K562 (cell line): ENCODE measurements around the gene KCNK1. TPM values are rescaled to one million over a fixed set of nuclear protein-coding genes. Genes with fewer than 3 reads are reported as not detected.
A peak's percentile ranks its signal among the peaks of the same experiment; 100 is the strongest.

Source experiments
- ATAC-seq: fragments of 200-7000 bp; cut with Tn5 transposase; 3 replicates; pipeline ENCODE4 v1.9.1; 2020; ENCODE audit warnings: moderate library complexity
- BruUV-seq: library from RNA; stranded (reverse); fragments of 400-500 nt; replicated peaks from 2 replicates; lab custom pipeline; 2021; lab: Mats Ljungman, UMichigan
- CTCF ChIA-PET: fragments of 300-600 bp; formaldehyde crosslinking; extraction: SDS; loops from one replicate; lab custom pipeline; 2021; ENCODE audit warnings: low intra/inter-chr PET ratio; lab: Yijun Ruan, JAX
- POLR2A ChIA-PET: fragments of 300-600, 350-650 bp; sonication (Branson Sonifier 250); formaldehyde crosslinking; extraction: SDS; loops from one replicate; lab custom pipeline; 2021; ENCODE audit warnings: antibody characterized with exemption, inconsistent platforms; lab: Yijun Ruan, JAX
- DNase-seq, 4 experiments: peaks; one replicate each; pipeline versions ENCODE4 v3.0.0 to v3.0.0-alpha.2; 2011 to 2018; ENCODE audit warnings: low spot score in 3 of 4, mixed read lengths in 3 of 4; ENCODE audit errors: extremely low read depth in 1 of 4
- FAIRE-seq: peaks from 2 replicates; lab custom pipeline; 2011; peaks lifted over from hg19 to GRCh38; lab: Jason Lieb, UNC
- H2AFZ ChIP-seq: 2 replicates; pipeline ENCODE4 v1.6.0; 2011; ENCODE audit warnings: low read depth, low read length, control low read depth, inconsistent platforms
- H3K27ac ChIP-seq: fragments of 200-600 bp; 3 replicates; pipeline ENCODE4 v1.8.0; 2011; ENCODE audit warnings: low read depth, mild to moderate bottlenecking, control low read depth, inconsistent platforms, low read length, moderate library complexity, mixed read lengths; ENCODE audit errors: extremely low read depth
- H3K27me3 ChIP-seq, 2 experiments: fragments of 300-600 bp in 1 of 2; 2 replicates in 1 of 2; 3 replicates in 1 of 2; pipeline versions ENCODE4 v1.6.0 to v1.8.0; 2011; ENCODE audit warnings: inconsistent platforms in 2 of 2, low read length in 2 of 2, mild to moderate bottlenecking in 1 of 2, mixed read lengths in 1 of 2, moderate library complexity in 1 of 2; ENCODE audit not compliant: control insufficient read depth in 2 of 2, insufficient read depth in 2 of 2
- H3K36me3 ChIP-seq: fragments of 300-600 bp; 3 replicates; pipeline ENCODE4 v1.8.0; 2011; ENCODE audit warnings: mild to moderate bottlenecking, low read length, inconsistent platforms; ENCODE audit not compliant: control insufficient read depth, insufficient read depth
- H3K4me1 ChIP-seq, 2 experiments: fragments of 200-600 bp in 1 of 2; replicated peaks in 1 of 2; 2 replicates in 1 of 2; 3 replicates in 1 of 2; pipeline versions ENCODE4 v1.5.1 to v1.8.0; 2011; ENCODE audit warnings: inconsistent platforms in 2 of 2, low read length in 2 of 2, mild to moderate bottlenecking in 1 of 2, mixed read lengths in 1 of 2, moderate library complexity in 1 of 2; ENCODE audit not compliant: control insufficient read depth in 2 of 2, insufficient read depth in 2 of 2
- H3K4me2 ChIP-seq: 2 replicates; pipeline ENCODE4 v1.6.1; 2011; ENCODE audit warnings: low read length, control low read depth, inconsistent platforms, mixed read lengths; ENCODE audit not compliant: insufficient read depth
- H3K4me3 ChIP-seq: fragments of 200-600 bp; sonication (generic), shearing (Covaris generic); 2 replicates; pipeline ENCODE4 v1.5.1; 2016; ENCODE audit warnings: control low read depth, inconsistent platforms
- H3K79me2 ChIP-seq: fragments of 200-600 bp; 3 replicates; pipeline ENCODE4 v1.8.0; 2011; ENCODE audit warnings: low read length, inconsistent platforms; ENCODE audit not compliant: control insufficient read depth, insufficient read depth
- H3K9ac ChIP-seq, 2 experiments: 2 replicates each; pipeline versions ENCODE4 v1.6.0 to v1.6.1; 2011; ENCODE audit warnings: low read depth in 2 of 2, low read length in 2 of 2, control low read depth in 1 of 2, inconsistent platforms in 1 of 2, mild to moderate bottlenecking in 1 of 2, mixed read lengths in 1 of 2; ENCODE audit not compliant: insufficient read depth in 1 of 2
- H3K9me1 ChIP-seq: one replicate; pipeline ENCODE4 v1.6.0; 2011; ENCODE audit warnings: inconsistent platforms, mild to moderate bottlenecking, low read length, moderate library complexity; ENCODE audit not compliant: control insufficient read depth, insufficient read depth
- H3K9me3 ChIP-seq: replicated peaks from 2 replicates; pipeline ENCODE4 v1.5.1; 2011; ENCODE audit warnings: low read depth, low read length, inconsistent platforms; ENCODE audit not compliant: control insufficient read depth, insufficient read depth
- H4K20me1 ChIP-seq: replicated peaks from 2 replicates; pipeline ENCODE4 v1.6.1; 2011; ENCODE audit warnings: low read length, inconsistent platforms, mixed read lengths; ENCODE audit not compliant: control insufficient read depth, insufficient read depth
- DPF2 ChIP-seq: fragments of 450-650 bp; IDR thresholded peaks from 2 replicates; pipeline ENCODE4 v1.6.1; 2016
- FOXA3 ChIP-seq, 2 experiments: fragments of 450-650 bp in 1 of 2; sonication (generic) in 1 of 2; formaldehyde crosslinking; IDR thresholded peaks in 1 of 2; conservative IDR thresholded peaks in 1 of 2; 2 replicates each; pipeline versions ENCODE4 v1.4.0 to v1.8.0; 2020 to 2022; ENCODE audit warnings: mild to moderate bottlenecking in 2 of 2, missing genetic modification reagents in 1 of 2
- MBD2 ChIP-seq: sonication (generic); IDR thresholded peaks from 2 replicates; pipeline ENCODE4 v1.6.1; 2016; ENCODE audit warnings: low read depth, borderline replicate concordance
- MEIS2 ChIP-seq: fragments of 450-650 bp; IDR thresholded peaks from 2 replicates; pipeline ENCODE4 v1.6.1; 2014; ENCODE audit warnings: mild to moderate bottlenecking; ENCODE audit not compliant: partially characterized antibody
- NFE2L1 ChIP-seq: fragments of 450-650 bp; IDR thresholded peaks from 2 replicates; pipeline ENCODE4 v1.6.1; 2016; ENCODE audit warnings: missing genetic modification characterization, low read depth, mild to moderate bottlenecking, missing compliant biosample characterization, moderate library complexity, borderline replicate concordance
- POLR2AphosphoS5 ChIP-seq: IDR thresholded peaks from 2 replicates; pipeline ENCODE4 v1.6.1; 2011; ENCODE audit warnings: mild to moderate bottlenecking, low read depth, low read length, moderate library complexity; ENCODE audit not compliant: control insufficient read depth, insufficient read depth
- RBM22 ChIP-seq: fragments of 200-400 bp; formaldehyde crosslinking; IDR thresholded peaks from 2 replicates; pipeline ENCODE4 v1.6.1; 2018; ENCODE audit warnings: low read length, low read depth; ENCODE audit not compliant: poor library complexity, severe bottlenecking
- RFX1 ChIP-seq: fragments of 450-650 bp; IDR thresholded peaks from 2 replicates; pipeline ENCODE4 v1.6.1; 2016; ENCODE audit warnings: mild to moderate bottlenecking, moderate library complexity
- XRCC3 ChIP-seq: fragments of 450-650 bp; IDR thresholded peaks from 2 replicates; pipeline ENCODE4 v1.6.1; 2017; ENCODE audit warnings: mild to moderate bottlenecking, moderate library complexity
- ZKSCAN8 ChIP-seq: fragments of 200-800 bp; sonication (Bioruptor generic); IDR thresholded peaks from 2 replicates; pipeline ENCODE4 v1.6.1; 2016; ENCODE audit warnings: missing genetic modification characterization, missing compliant biosample characterization
- ZNF239 ChIP-seq: fragments of 250-450 bp; sonication (Bioruptor Pico); IDR thresholded peaks from 2 replicates; pipeline ENCODE4 v1.4.0; 2020; ENCODE audit warnings: mild to moderate bottlenecking
- ZNF586 ChIP-seq: fragments of 450-650 bp; formaldehyde crosslinking; conservative IDR thresholded peaks from 2 replicates; pipeline ENCODE4 v1.4.0; 2020; ENCODE audit warnings: mild to moderate bottlenecking, moderate library complexity
- WGBS: fragments of 100-300 bp; shearing (Covaris generic); methylation state at CpG from one replicate; pipeline ENCODE4 v1.1.6; 2016; ENCODE audit warnings: low coverage, mixed read lengths; ENCODE audit not compliant: insufficient coverage; ENCODE audit errors: missing lambda C conversion rate; 5-methylcytosine and 5-hydroxymethylcytosine counted together
- in situ Hi-C: fragments of 300-500 bp; cut with MboI; formaldehyde crosslinking; loops from 4 replicates; pipeline ENCODE4 v1.15.0; 2018; ENCODE audit warnings: inconsistent platforms, mixed read lengths
- intact Hi-C: fragments of 100-400 bp; cut with micrococcal nuclease; formaldehyde crosslinking; loops from 2 replicates; pipeline ENCODE4 v1.14.2; 2022
- polyA plus RNA-seq, 8 experiments: library from polyadenylated mRNA; depleted of rRNA in 4 of 8; stranded (reverse) in 5 of 8; unstranded in 3 of 8; fragments of >200 nt; fragmentation: Nextera tagmentation in 2 of 8; fragmentation: Illumina TruSeq in 1 of 8; extraction: Ambion mirVana in 2 of 8; extraction: Trizol in 1 of 8; gene quantifications; 2 replicates each; pipeline versions ENCODE4 v1.2.1 to v1.2.3, GENCODE V29; 2011 to 2014; ENCODE audit warnings: inconsistent platforms in 1 of 8, missing spikeins in 1 of 8
- total RNA-seq, 7 experiments: library from RNA; depleted of rRNA in 6 of 7; stranded (reverse); fragments of >200 nt in 6 of 7; fragmentation: Illumina TruSeq in 2 of 7; extraction: Trizol in 2 of 7; gene quantifications; 2 replicates each; pipeline versions ENCODE4 v1.2.1 to v1.2.3, GENCODE V29; 2011 to 2021; ENCODE audit warnings: low replicate concordance in 1 of 7
- TF ChIP-seq, protein P1 (sequence below): sonication (generic); formaldehyde crosslinking; IDR thresholded peaks from 2 replicates; pipeline ENCODE4 v1.8.0; 2022; ENCODE audit warnings: mild to moderate bottlenecking, missing genetic modification reagents
- TF ChIP-seq, protein P2 (sequence below), 2 experiments: IDR thresholded peaks; 2 replicates each; pipeline ENCODE4 v1.6.1; 2011; ENCODE audit warnings: borderline replicate concordance in 1 of 2, control low read depth in 1 of 2, low read depth in 1 of 2, low read length in 1 of 2, mild to moderate bottlenecking in 1 of 2, mixed read lengths in 1 of 2, moderate library complexity in 1 of 2; ENCODE audit not compliant: insufficient read depth in 1 of 2, insufficient read length in 1 of 2, poor library complexity in 1 of 2, severe bottlenecking in 1 of 2; ENCODE audit errors: extremely low read depth in 1 of 2
- TF ChIP-seq, protein P3 (sequence below): fragments of 450-650 bp; IDR thresholded peaks from 2 replicates; pipeline ENCODE4 v1.6.1; 2016; ENCODE audit warnings: low read depth, mild to moderate bottlenecking, moderate library complexity
- TF ChIP-seq, protein P4 (sequence below): fragments of 450-650 bp; formaldehyde crosslinking; IDR thresholded peaks from 2 replicates; pipeline ENCODE4 v1.4.0; 2022; ENCODE audit warnings: mild to moderate bottlenecking, moderate library complexity

Gene KCNK1
- total and polyA plus RNA-seq, 9 of the 15 experiments (the other 6 are each of a cell fraction or from before 2014, with no cell fraction given): 3.1 to 22.7 (median 6.0) TPM

DNA sequence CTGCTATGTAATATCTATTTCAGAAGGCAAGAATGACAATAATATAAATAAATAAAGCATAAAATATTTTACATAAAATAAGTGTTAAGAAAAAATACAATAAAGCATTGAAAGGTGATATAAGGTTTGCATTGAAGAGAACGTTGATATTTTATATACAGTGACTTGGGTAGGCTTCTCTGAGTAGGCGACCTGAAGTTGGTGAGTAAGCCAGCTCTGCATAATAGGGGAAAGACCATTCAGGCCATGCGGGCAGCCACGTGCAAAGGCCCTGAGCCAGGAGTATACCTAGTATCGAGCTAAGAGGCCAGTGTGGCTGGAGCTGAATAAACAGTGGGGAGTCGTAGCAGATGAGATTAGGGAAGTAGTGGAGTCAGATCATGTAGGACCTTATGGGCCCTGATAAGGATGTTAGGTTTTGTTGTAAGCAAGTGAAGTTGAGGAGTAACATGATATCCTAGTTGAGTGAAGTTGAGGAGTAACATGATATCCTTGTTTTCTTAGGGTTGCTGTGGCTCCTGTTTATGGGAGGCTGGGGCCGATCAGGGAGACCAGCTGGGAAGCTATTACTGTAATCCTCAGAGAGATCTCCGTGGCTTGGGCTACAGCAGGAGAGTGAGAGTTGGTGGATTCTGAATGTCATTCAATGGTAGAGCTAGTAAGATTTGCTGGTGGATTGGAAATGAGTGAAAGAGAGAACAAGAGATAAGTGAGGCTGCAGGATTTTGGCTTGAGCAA lies 22.0 kb downstream of the KCNK1 start:
- in situ Hi-C loops (no loop called here), intact Hi-C loops (loop anchor here (1.0 to 10.0 kb wide), 6 partner anchors 19 to 159 kb away; no protein-coding TSS in a partner anchor)
- Histone ChIP-seq H3K79me2 (peaks cover 39% of the 10 kb centered on the region), H3K9me1 (no peaks in the 10 kb centered on the region), H3K9ac (peak overlapping the region; percentile 23 to 60; a peak in 3 of 4 replicates), H4K20me1 (no peaks in the 10 kb centered on the region), H3K4me3 (no peak overlapping the region; the same call in 1 of the 2 replicates), H3K4me2 (peak overlapping the region; percentile 65), H3K27ac (peak overlapping the region; percentile 90), H2AFZ (peak overlapping the region; percentile 70), H3K36me3 (peaks cover 29% of the 10 kb centered on the region), H3K27me3 (no peaks in the 10 kb centered on the region), H3K4me1 (peaks cover 11 to 43% of the 10 kb centered on the region in 2 experiments), H3K9me3 (no peaks in the 10 kb centered on the region; the same call in 1 of the 2 replicates)
- ATAC-seq: peak; percentile 97
- peak; percentile 92 to 98 (median 94) for DNase-seq
- BruUV-seq: no TSS peak
- POLR2A ChIA-PET: interaction anchor here (0.6 to 2.6 kb wide), 19 partner anchors 9 to 1238 kb away, joined by 3 to 22 read pairs (median 3); no protein-coding TSS in a partner anchor
- under 1% methylated on average over 8 of the region's 8 CpGs for WGBS
- CTCF ChIA-PET: interaction anchor here (0.7 kb wide), 1 partner anchor 195 kb away, joined by 3 read pairs; no protein-coding TSS in a partner anchor
- peak; percentile 98 for FAIRE-seq
- TF ChIP-seq RBM22: no peak
- peak; percentile 88 for TF ChIP-seq MBD2
- TF ChIP-seq, protein P1, sequence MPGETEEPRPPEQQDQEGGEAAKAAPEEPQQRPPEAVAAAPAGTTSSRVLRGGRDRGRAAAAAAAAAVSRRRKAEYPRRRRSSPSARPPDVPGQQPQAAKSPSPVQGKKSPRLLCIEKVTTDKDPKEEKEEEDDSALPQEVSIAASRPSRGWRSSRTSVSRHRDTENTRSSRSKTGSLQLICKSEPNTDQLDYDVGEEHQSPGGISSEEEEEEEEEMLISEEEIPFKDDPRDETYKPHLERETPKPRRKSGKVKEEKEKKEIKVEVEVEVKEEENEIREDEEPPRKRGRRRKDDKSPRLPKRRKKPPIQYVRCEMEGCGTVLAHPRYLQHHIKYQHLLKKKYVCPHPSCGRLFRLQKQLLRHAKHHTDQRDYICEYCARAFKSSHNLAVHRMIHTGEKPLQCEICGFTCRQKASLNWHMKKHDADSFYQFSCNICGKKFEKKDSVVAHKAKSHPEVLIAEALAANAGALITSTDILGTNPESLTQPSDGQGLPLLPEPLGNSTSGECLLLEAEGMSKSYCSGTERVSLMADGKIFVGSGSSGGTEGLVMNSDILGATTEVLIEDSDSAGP (CRISPR knock-in tag): 0 out of 2 replicates have a peak, but pooled peaks have one; percentile 11
- TF ChIP-seq, protein P2, sequence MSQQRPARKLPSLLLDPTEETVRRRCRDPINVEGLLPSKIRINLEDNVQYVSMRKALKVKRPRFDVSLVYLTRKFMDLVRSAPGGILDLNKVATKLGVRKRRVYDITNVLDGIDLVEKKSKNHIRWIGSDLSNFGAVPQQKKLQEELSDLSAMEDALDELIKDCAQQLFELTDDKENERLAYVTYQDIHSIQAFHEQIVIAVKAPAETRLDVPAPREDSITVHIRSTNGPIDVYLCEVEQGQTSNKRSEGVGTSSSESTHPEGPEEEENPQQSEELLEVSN (IDR thresholded peaks at IDR 0.05; ENCODE audit: borderline replicate concordance in 1 of 2, extremely low read depth in 1 of 2, insufficient read depth in 1 of 2, insufficient read length in 1 of 2, low read depth in 1 of 2, low read length in 1 of 2, poor library complexity in 1 of 2, severe bottlenecking in 1 of 2): peak; percentile 93 to 96
- peak; percentile 92 for TF ChIP-seq RFX1
- peak; percentile 84 for TF ChIP-seq ZNF239 (CRISPR knock-in tag)
- peak; percentile 88; the same call in 1 of the 2 replicates for TF ChIP-seq ZKSCAN8 (CRISPR knock-in tag)
- TF ChIP-seq MEIS2: peak; percentile 94
- no peak for TF ChIP-seq NFE2L1
- TF ChIP-seq POLR2AphosphoS5: peak; percentile 98
- TF ChIP-seq ZNF586 (CRISPR knock-in tag): no peak
- TF ChIP-seq, protein P3, sequence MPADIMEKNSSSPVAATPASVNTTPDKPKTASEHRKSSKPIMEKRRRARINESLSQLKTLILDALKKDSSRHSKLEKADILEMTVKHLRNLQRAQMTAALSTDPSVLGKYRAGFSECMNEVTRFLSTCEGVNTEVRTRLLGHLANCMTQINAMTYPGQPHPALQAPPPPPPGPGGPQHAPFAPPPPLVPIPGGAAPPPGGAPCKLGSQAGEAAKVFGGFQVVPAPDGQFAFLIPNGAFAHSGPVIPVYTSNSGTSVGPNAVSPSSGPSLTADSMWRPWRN: peak; percentile 98
- TF ChIP-seq, protein P4, sequence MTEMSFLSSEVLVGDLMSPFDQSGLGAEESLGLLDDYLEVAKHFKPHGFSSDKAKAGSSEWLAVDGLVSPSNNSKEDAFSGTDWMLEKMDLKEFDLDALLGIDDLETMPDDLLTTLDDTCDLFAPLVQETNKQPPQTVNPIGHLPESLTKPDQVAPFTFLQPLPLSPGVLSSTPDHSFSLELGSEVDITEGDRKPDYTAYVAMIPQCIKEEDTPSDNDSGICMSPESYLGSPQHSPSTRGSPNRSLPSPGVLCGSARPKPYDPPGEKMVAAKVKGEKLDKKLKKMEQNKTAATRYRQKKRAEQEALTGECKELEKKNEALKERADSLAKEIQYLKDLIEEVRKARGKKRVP (CRISPR knock-in tag): peak; percentile 35; the same call in 1 of the 2 replicates
- peak; percentile 100 for TF ChIP-seq DPF2
- no peak for TF ChIP-seq XRCC3
- peak; percentile 99 to 100 for TF ChIP-seq FOXA3 (CRISPR knock-in tag; conservative IDR thresholded peaks at IDR 0.05 in 1 of 2, IDR thresholded peaks at IDR 0.05 in 1 of 2)
